RWPE2 (cell line): ENCODE measurements around the gene CLEC2A.

ENCODE experiments used
- ATAC-seq: fragments of 200-7000 bp; cut with Tn5 transposase; 3 replicates; pipeline ENCODE4 v1.9.1; 2021; ENCODE audit warnings: low read depth
- DNase-seq: peaks from one replicate; pipeline ENCODE4 v3.0.0-alpha.2; 2020; ENCODE audit warnings: low spot score
- H3K27ac ChIP-seq: fragments of 450-650 bp; 2 replicates; pipeline ENCODE4 v1.5.1; 2017; ENCODE audit warnings: mild to moderate bottlenecking; ENCODE audit not compliant: poor library complexity, severe bottlenecking
- H3K27me3 ChIP-seq: fragments of 250-450 bp; sonication (Bioruptor Pico); 2 replicates; pipeline ENCODE4 v1.5.1; 2021; ENCODE audit warnings: mild to moderate bottlenecking, moderate library complexity; ENCODE audit not compliant: insufficient read depth, poor library complexity, severe bottlenecking
- H3K36me3 ChIP-seq: fragments of 250-450 bp; sonication (Bioruptor Pico); 2 replicates; pipeline ENCODE4 v1.5.1; 2020; ENCODE audit warnings: low read depth, mild to moderate bottlenecking, moderate library complexity
- H3K4me1 ChIP-seq: fragments of 250-450 bp; sonication (Bioruptor Pico); 2 replicates; pipeline ENCODE4 v1.5.1; 2021; ENCODE audit warnings: mild to moderate bottlenecking, moderate library complexity; ENCODE audit not compliant: insufficient read depth, poor library complexity, severe bottlenecking
- H3K4me3 ChIP-seq: fragments of 250-450 bp; sonication (Bioruptor Pico); 2 replicates; pipeline ENCODE4 v1.5.1; 2021; ENCODE audit warnings: mild to moderate bottlenecking, moderate library complexity; ENCODE audit not compliant: severe bottlenecking
- H3K9me3 ChIP-seq: fragments of 250-450 bp; sonication (Bioruptor Pico); 2 replicates; pipeline ENCODE4 v1.5.1; 2021; ENCODE audit warnings: mild to moderate bottlenecking, moderate library complexity; ENCODE audit not compliant: severe bottlenecking
- TF ChIP-seq, protein P1 (sequence below): fragments of 450-650 bp; IDR thresholded peaks from one replicate; pipeline ENCODE4 v1.5.1; 2017; ENCODE audit warnings: mild to moderate bottlenecking, moderate library complexity; ENCODE audit not compliant: poor library complexity, severe bottlenecking

The CLEC2A gene

DNA sequence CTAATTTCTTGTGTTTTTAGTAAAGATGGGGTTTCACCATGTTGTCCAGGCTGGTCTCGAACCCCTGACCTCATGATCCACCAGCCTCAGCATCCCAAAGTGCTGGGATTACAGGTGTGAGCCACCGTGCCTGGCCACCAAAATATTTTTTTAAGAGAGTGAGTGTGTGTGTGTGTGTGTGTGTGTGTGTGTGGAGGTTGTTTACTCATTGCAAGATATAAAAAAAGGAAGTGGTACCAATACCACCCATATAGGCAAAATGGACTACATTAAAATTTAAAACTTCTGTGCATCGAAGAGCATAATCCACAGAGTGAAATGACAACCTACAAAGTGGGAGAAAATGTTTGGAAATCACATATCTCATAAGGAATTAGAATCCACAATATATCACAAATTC, 15.5 kb upstream of the CLEC2A start:
- H3K27me3 ChIP-seq = no peaks in the 10 kb centered on the region
- ATAC-seq (no peak), DNase-seq (no peak)
- H3K27ac ChIP-seq = no peak overlapping the region
- TF ChIP-seq, protein P1, sequence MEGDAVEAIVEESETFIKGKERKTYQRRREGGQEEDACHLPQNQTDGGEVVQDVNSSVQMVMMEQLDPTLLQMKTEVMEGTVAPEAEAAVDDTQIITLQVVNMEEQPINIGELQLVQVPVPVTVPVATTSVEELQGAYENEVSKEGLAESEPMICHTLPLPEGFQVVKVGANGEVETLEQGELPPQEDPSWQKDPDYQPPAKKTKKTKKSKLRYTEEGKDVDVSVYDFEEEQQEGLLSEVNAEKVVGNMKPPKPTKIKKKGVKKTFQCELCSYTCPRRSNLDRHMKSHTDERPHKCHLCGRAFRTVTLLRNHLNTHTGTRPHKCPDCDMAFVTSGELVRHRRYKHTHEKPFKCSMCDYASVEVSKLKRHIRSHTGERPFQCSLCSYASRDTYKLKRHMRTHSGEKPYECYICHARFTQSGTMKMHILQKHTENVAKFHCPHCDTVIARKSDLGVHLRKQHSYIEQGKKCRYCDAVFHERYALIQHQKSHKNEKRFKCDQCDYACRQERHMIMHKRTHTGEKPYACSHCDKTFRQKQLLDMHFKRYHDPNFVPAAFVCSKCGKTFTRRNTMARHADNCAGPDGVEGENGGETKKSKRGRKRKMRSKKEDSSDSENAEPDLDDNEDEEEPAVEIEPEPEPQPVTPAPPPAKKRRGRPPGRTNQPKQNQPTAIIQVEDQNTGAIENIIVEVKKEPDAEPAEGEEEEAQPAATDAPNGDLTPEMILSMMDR = no peak
- no peaks in the 10 kb centered on the region for H3K36me3 ChIP-seq
- no peaks in the 10 kb centered on the region for H3K9me3 ChIP-seq
- H3K4me1 ChIP-seq = no peaks in the 10 kb centered on the region
- no peak overlapping the region for H3K4me3 ChIP-seq

DNA sequence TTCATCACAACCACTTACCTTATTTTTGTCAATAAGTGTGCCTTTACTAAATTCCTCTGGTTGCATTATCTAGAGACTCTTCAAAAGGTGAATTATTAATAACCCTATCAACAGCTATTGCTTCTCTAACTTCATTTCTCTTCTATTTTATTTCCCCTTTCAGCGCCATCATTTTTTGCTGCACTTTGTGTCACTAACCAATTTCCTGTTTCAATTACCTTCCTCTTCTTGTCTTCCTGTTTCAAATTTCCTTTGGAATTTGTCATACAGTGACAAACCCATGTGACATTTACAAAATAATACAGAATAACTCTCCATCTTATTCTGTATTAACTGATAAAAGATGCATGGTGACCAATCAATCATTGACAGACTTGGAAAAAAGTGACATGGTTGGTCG, 12.2 kb upstream of the CLEC2A start:
- H3K4me1 ChIP-seq = no peaks in the 10 kb centered on the region
- no peak for ATAC-seq
- no peak for DNase-seq
- H3K9me3 ChIP-seq = no peaks in the 10 kb centered on the region
- no peak overlapping the region for H3K4me3 ChIP-seq
- no peaks in the 10 kb centered on the region for H3K27me3 ChIP-seq
- TF ChIP-seq, protein P1 = no peak
- no peak overlapping the region for H3K27ac ChIP-seq
- H3K36me3 ChIP-seq = no peaks in the 10 kb centered on the region

DNA sequence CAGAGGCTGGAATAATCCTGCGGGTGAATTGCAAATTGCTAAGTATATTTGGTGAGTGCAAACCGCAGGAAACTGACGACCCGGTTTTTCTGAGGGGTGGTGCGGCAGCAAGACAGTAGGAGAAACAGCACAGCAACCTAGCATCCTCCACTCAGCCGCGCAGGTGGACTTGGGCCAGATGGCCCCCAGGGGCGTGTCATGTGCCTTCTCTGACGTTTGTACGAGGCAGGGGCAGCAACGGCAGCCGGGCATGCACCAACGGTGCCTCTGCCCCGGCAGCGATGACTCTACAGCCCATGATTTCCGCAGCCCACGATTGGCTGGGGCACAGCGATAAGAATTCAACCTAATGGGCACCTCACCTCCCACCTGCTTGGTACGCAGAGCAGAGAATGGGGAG, 11.1 kb upstream of the CLEC2A start:
- Histone ChIP-seq H3K9me3 (no peaks in the 10 kb centered on the region), H3K4me1 (no peaks in the 10 kb centered on the region), H3K4me3 (no peak overlapping the region), H3K27ac (no peak overlapping the region), H3K36me3 (no peaks in the 10 kb centered on the region), H3K27me3 (no peaks in the 10 kb centered on the region)
- TF ChIP-seq, protein P1 = no peak
- no peak for DNase-seq
- ATAC-seq = no peak

- no peaks in the 10 kb centered on the region for H3K27me3 ChIP-seq
- TF ChIP-seq, protein P1 = no peak
- H3K4me3 ChIP-seq = no peak overlapping the region
- no peaks in the 10 kb centered on the region for H3K9me3 ChIP-seq
- no peaks in the 10 kb centered on the region for H3K36me3 ChIP-seq
- no peak overlapping the region for H3K27ac ChIP-seq
- DNase-seq (no peak), ATAC-seq (no peak)
- no peaks in the 10 kb centered on the region for H3K4me1 ChIP-seq
These were observed 9.7 kb upstream of the CLEC2A start for GRCh38 chr12:9941838-9942237.

GRCh38 chr12:9940375-9940774, 8.2 kb upstream of the CLEC2A start:
- no peaks in the 10 kb centered on the region for H3K9me3 ChIP-seq
- DNase-seq (no peak), ATAC-seq (no peak)
- no peak overlapping the region for H3K27ac ChIP-seq
- no peaks in the 10 kb centered on the region for H3K4me1 ChIP-seq
- no peak overlapping the region for H3K4me3 ChIP-seq
- H3K27me3 ChIP-seq = no peaks in the 10 kb centered on the region
- TF ChIP-seq, protein P1 = no peak
- H3K36me3 ChIP-seq = no peaks in the 10 kb centered on the region
